Right ventricle myocardium inferior (tissue), 1 donor: Measurements from ENCODE around the gene CREBZF. TPM values are rescaled to one million over a fixed set of nuclear protein-coding genes. Genes with fewer than 3 reads are reported as not detected.
"Not testable (repeated sequence)": the region's sequence is repeated elsewhere in the genome, so short reads cannot be mapped to it uniquely, and the experiment has no call there.

Experiments used
- ATAC-seq: fragments of 200-7000 bp; cut with Tn5 transposase; one replicate; pipeline ENCODE4 v1.9.1; 2020; ENCODE audit warnings: mild to moderate bottlenecking, moderate library complexity
- DNase-seq: peaks from one replicate; pipeline ENCODE4 v3.0.0; 2021; ENCODE audit errors: missing footprints
- intact Hi-C: fragments of 100-400 bp; cut with DNase I; formaldehyde crosslinking; loops from one replicate; pipeline ENCODE4 v1.11.0; 2022
- total RNA-seq: library from RNA; stranded (reverse); fragmentation: NEBNext Ultra II Directional; extraction: Animal tissue kit (Norgen Biotek cat#: 25700); gene quantifications from one replicate; pipeline ENCODE4 v1.2.1, GENCODE V29; 2021
- donor health status: DM: no; HTN: yes; CAD: no; lungs with severe emphysema.

Gene CREBZF
- total RNA-seq, 1 donor from 2014 or later: 12.5 TPM

DNA sequence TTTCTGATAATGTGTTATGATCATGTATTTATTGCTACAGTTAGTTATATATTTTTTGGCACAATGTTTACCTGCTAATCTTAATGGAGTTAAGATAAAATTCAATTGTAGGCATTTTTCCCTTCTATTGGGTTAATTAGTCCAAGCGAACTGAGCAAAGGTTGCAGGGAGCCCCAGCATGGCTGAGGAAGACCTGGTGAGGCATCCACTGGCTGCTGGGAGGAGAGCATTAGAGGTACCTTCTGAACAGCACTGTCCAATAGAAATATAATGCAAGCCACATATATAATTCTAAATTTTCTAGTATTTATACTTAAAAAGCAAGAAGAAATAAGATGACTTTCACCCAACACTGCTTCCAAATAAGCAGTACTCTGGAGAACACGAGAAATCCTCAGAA, 17.9 kb downstream of the CREBZF start:
- intact Hi-C loops: loop anchor here (2.0 kb wide), 1 partner anchor 18 kb away; the partner anchor contains the start of gene TMEM126B
- ATAC-seq (no peak), DNase-seq (no peak)

DNA sequence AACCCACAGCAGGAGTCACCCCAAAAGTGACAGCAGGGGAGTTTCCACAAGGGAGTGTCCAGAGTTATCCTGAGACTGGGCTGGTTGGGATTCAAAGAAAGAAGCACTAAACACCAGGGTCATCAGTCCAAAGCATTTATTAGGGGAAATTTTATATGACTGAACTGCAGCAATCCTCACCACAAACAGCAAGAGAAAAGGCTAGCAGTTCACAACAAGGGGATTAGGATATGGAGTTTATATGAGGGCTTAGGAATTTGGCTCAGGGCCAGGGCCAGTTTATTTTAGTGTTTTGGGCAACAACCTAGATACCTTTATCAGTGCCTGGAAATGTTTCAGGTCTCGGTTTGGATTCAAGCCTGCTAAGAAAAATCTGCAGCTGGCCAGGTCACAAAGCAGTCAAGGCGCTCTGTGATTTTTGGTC, 21.7 kb downstream of the CREBZF start:
- intact Hi-C loops: no loop called here
- DNase-seq: no peak
- ATAC-seq: peak; percentile 38

DNA sequence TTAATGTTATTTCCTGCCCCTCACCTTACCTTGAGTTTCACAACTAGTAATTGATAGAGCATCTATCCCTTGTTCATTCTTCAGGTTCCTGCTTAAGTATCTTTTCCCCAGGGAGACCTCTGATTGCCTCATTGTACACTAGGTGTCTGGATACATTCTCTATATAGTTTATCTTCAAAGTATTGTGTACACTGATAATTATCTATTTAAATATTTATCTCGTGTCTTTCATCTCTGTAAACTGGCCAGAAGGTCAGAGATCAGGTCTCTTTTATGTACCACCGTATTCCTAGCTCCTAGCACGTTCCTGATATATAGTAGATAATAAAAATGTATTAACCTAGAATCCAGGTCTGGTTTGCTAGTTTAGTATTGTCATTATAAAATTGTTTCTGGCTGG, 30.2 kb downstream of the CREBZF start:
- DNase-seq (no peak), ATAC-seq (no peak)
- intact Hi-C loops: no loop called here

DNA sequence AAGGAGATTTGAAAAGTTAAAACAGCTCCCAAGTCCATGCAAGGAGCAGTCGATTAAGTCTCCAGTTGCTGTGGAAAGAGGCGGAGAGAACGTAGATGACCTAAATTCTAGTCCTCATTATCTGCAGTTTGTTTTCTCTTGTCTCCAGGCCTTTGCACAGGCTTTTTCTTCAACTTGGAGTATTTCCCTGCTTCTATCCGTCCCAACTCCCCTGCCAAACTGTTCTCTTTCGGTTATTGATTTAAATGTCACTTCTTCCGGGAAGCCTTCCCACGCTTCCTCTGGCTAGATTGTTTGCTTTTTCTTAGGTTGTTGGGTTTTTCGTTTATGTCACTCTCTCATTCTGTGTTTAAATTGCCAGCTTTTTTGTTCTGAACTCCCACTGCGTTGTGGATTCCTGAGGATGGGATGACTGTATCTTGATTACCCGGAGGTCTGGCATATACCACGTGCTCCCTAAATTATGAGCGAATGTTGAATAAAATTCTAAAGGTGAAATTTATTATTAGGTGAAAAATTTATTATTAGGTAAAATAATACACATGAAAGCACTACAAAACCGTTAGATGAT, 36.1 kb downstream of the CREBZF start:
- ATAC-seq (peak; percentile 4), DNase-seq (no peak)
- intact Hi-C loops: loop anchor here (2.0 kb wide), 1 partner anchor 18 kb away; the partner anchor contains the start of gene TMEM126A

DNA sequence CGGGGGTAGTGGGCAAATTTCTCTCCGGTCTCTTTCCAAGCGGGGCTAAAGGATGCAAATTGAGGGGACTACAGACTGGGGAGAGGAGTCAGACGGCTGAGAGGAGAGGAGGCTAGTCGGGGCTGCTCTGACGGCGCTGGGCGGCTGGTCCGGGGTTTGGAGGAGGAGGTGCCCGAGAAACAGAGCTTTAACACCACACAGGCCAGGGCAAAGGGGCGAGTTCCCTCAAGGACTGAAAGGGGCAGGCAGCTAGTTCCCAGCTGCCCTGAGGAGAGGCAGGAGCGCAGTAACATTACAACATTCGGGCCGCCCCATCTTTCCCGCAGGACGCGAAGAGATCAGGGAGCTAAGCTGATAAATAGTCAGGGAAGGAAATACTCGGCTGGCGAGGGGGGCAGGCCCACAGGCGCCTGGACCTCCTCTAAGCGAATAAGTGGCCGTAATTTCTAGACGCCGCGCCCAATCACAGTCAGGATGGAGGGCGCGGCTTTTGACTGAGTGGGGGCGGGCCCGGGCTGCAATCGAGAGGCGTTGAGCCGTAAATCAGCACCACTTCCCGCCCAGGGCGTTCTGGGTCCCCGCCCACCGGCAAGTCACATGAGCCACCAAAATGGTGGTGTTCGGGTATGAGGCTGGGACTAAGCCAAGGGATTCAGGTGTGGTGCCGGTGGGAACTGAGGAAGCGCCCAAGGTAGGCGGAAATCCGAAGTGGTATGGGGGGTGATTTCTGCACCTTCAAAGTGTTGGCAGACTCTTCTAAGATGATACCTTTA, 36.7 kb downstream of the CREBZF start, which contains the start of gene TMEM126B:
TSS of gene TMEM126B (plus strand) at position 596 of the 773 bp plus-strand sequence. CDS start at position 611, 15 bp downstream.
- DNase-seq (peak; percentile 99), ATAC-seq (peak; percentile 100)
- intact Hi-C loops: loop anchor here (2.0 kb wide), 1 partner anchor 19 kb away; the partner anchor contains the start of gene TMEM126A

DNA sequence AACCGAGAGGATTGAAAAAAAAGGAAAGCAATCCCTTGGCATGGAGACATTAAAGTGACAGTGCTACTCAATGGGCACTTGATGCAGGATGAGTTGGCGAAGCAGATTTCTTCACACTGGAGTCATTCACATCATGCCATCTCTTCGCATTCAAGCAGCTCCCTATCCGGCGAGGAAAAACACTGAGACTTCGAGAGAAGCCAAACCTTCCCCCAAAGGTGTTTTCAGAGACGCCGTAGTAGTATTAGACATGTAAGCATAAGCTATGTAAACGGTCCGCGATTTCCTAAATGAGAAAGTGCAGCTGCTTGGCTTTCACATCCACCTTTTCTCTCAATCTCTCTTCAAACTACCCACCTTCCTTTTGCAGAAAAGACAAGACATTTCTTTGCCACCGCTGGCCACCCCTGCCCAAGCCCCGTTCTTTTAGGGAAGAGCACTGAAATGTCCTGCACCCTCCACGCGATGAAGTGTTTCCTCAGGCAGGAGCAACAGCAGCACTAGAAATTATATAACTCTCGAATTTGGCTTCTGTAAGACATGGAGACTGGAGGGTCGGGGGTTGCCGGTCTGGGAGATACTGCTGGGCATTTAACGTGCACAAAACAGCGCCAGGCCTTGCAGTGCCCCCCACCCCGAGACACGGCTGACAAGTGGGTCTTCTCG, 37.5 kb downstream of the CREBZF start, which contains the start of gene DLG2:
TSS of gene DLG2 (minus strand) at position 13 of the 666 bp plus-strand sequence.
- ATAC-seq (peak; percentile 30), DNase-seq (no peak)
- intact Hi-C loops: no loop called here

DNA sequence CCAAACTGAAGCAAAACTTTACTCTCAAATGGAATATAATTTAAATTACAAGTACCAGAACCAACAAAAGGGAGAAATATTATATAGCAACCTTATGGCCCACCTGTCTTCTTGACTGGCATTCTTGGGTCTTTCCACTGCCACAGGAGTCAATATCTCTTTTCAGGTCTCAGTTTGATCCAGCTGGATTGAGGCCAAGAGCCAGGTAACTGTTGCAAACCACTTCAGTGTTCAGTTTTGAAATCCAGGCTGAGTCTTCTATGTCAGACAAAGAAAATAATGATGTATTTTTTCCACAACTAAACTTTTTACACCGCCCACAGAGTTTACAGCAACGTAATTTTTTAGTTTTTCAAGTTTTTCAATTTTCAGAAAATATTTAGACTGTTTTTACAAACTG, 38.4 kb downstream of the CREBZF start:
- intact Hi-C loops: no loop called here
- no peak for DNase-seq
- ATAC-seq: no peak

DNA sequence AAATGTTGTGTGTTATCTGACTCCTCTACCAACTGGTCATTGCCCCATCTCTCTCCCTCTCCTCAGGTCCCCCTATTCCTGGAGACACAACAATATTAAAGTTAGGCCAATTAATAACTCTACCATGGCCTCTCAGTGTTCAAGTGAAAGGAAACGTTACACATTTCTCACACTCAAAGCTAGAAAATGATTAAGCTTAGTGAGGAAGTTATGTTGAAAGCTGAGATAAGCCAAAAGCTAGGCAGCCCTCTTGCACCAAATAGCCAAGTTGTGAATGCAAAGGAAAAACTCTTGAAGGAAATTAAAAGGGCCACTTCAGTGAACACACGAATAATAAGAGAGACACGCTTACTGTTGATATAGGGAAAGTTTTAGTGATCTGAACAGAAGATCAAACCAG, 44.7 kb downstream of the CREBZF start:
- ATAC-seq: no peak
- intact Hi-C loops: no loop called here
- DNase-seq: no peak

DNA sequence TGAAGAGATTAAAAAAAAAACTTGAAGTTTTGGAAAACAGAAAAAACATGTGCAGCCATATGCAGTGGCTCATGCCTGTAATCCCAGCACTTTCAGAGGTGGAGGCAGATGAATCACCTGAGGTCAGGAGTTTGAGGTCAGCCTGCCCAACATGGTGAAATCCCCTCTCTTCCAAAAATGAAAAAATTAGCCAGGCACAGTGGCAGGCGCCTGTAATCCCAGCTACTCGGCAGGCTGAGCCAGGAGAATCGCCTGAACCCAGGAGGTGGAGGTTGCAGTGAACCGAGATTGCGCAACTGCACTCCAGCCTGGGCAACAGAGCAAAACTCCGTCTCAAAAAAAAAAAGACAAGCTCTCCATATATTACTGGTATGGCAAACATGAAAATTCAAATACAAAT, 45.4 kb downstream of the CREBZF start:
- ATAC-seq (no peak), DNase-seq (no peak)
- intact Hi-C loops: no loop called here

DNA sequence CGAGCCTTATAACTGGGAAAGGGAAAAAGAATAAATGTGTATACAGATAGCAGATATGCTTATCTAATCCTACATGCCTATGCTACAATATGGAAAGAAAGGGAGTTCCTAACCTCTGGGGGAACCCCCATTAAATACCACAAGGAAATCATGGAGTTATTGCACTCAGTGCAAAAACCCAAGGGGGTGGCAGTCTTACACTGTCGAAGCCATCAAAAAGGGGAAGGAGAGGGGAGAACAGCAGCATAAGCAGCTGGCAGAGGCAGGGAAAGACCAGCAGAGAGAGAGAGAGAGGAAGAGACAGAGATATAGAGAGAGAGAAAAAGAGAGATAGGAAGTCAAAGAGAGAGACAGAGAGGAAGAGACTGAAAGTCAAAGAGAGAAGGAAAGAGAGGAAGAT, 53.3 kb downstream of the CREBZF start:
- DNase-seq, ATAC-seq, intact Hi-C loops: not testable (repeated sequence)

Other genes starting within 250 kb of the CREBZF start
- gene DLG2, start 37.8 kb downstream of the CREBZF start, total RNA-seq: 5.7 TPM
- 64.3 TPM for gene TMEM126B, start 36.5 kb downstream of the CREBZF start, total RNA-seq
- 77.9 TPM for gene TMEM126A, start 17.2 kb downstream of the CREBZF start, total RNA-seq
- gene CCDC89, start 21.1 kb upstream of the CREBZF start, total RNA-seq: 0.22 TPM
- gene SYTL2, start 146.0 kb upstream of the CREBZF start, total RNA-seq: 2.4 TPM
- not detected for gene CCDC83, start 190.3 kb upstream of the CREBZF start, total RNA-seq